ENCODE measurements around the gene RPL4. TPM values are rescaled to one million over a fixed set of nuclear protein-coding genes. Genes with fewer than 3 reads are reported as not detected.

RPL4 gene
- total RNA-seq, 1 experiment from 2014 or later, result 3,988 TPM

DNA sequence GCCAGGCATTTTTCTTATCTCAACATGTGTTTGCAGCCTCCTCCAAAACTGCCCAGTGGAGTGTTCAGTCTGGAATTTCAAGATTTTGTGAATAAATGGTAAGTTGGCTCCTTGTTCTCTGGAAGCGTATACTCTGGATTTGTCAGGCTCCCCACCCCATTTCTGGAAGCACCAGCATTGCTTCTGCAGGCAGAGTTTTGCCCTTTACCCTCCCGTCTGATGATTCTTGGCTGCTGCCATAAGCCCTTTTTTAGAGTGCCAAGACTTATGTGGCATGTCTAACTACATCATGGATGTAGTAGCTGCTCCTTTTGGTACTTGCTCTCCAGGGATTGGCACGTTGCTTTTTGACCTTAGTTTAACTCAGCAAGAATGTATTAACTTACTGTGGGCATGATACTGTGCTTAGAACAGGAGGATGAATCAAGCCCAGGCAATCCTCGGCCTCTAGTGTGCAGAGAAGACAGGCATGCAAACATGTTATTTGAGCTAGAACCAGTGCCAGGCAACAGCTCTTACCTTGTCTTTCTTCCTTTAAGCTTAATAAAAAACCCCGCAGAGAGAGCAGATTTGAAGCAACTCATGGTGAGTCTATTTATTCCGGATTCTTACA, 15.4 kb downstream of the RPL4 start:
- Histone ChIP-seq H3K4me2 (ENCODE audit: insufficient read depth, insufficient read length, low read length) (no peak overlapping the region), H3K9ac (ENCODE audit: extremely low read depth, insufficient read length, low read length) (no peak overlapping the region), H2BK12ac (ENCODE audit: insufficient read length, low read depth, low read length) (no peak overlapping the region), H4K20me1 (ENCODE audit: control insufficient read depth, insufficient read depth, insufficient read length) (no peaks in the 10 kb centered on the region), H2BK20ac (ENCODE audit: low read depth, low read length, poor library complexity, severe bottlenecking) (no peak overlapping the region), H3K9me3 (ENCODE audit: control insufficient read depth, low read depth, low read length) (no peaks in the 10 kb centered on the region), H3K4me1 (ENCODE audit: insufficient read depth, low read length) (no peaks in the 10 kb centered on the region), H3K23me2 (ENCODE audit: insufficient read length, low read depth, low read length, poor library complexity, severe bottlenecking) (no peaks in the 10 kb centered on the region), H2BK120ac (ENCODE audit: low read depth, low read length, poor library complexity, severe bottlenecking) (no peak overlapping the region), H4K5ac (ENCODE audit: insufficient read length, low read depth, low read length) (no peak overlapping the region), H2BK5ac (ENCODE audit: insufficient read length, low read length) (no peak overlapping the region), H3K27me3 (ENCODE audit: insufficient read depth, low read length) (no peaks in the 10 kb centered on the region), H2AK5ac (ENCODE audit: insufficient read length, low read length) (no peak overlapping the region), H3T11ph (ENCODE audit: low read length) (no peak overlapping the region), H4K91ac (ENCODE audit: insufficient read length, low read depth, low read length) (no peak overlapping the region), H2AFZ (ENCODE audit: low read length) (no peak overlapping the region), H3K56ac (ENCODE audit: insufficient read length, low read depth, low read length) (no peak overlapping the region), H3K18ac (ENCODE audit: insufficient read length, low read depth, low read length) (no peak overlapping the region), H3K27ac (ENCODE audit: insufficient read length, low read depth, low read length) (no peak overlapping the region), H3K23ac (ENCODE audit: insufficient read length, low read depth, low read length) (no peak overlapping the region), H3K79me1 (ENCODE audit: insufficient read depth, low read depth, low read length, poor library complexity, severe bottlenecking) (no peaks in the 10 kb centered on the region), H3K14ac (ENCODE audit: insufficient read depth, low read length) (no peak overlapping the region), H4K8ac (replicated peaks; ENCODE audit: insufficient read length, low read depth, low read length) (no peak overlapping the region), H3K79me2 (ENCODE audit: insufficient read depth, low read length) (no peaks in the 10 kb centered on the region), H2BK15ac (ENCODE audit: low read depth, low read length) (no peak overlapping the region), H3K4ac (ENCODE audit: low read depth, low read length) (no peak overlapping the region)
- DNase-seq, result no peak
- Mint-ChIP-seq H3K4me3 (no peak overlapping the region), H3K27me3 (ENCODE audit: low read depth) (no peaks in the 10 kb centered on the region), H3K36me3 (ENCODE audit: insufficient read depth in 1 of 3, low read depth in 3 of 3) (peaks cover 22 to 88% (median 76%) of the 10 kb centered on the region in 3 experiments; a peak in 6 of 7 replicates), H3K9me3 (no peaks in the 10 kb centered on the region), H3K4me1 (peaks cover 0 to 2% of the 10 kb centered on the region in 2 experiments; a peak in 1 of 4 replicates), H3K27ac (no peak overlapping the region; a peak in 1 of 7 replicates)
- no CpG with 5 or more reads among the region's 6 CpGs for WGBS (ENCODE audit: extremely low coverage, insufficient read length, low lambda C conversion rate)
- no peak for TF ChIP-seq CTCF (conservative IDR thresholded peaks at IDR 0.05)

All from H9 (cell line).